ENCODE results near the gene HECTD4. TPM values are rescaled to one million over a fixed set of nuclear protein-coding genes. Genes with fewer than 3 reads are reported as not detected.

The HECTD4 gene
- total RNA-seq, 2 experiments from 2014 or later = 34.5 to 62.4 TPM

DNA sequence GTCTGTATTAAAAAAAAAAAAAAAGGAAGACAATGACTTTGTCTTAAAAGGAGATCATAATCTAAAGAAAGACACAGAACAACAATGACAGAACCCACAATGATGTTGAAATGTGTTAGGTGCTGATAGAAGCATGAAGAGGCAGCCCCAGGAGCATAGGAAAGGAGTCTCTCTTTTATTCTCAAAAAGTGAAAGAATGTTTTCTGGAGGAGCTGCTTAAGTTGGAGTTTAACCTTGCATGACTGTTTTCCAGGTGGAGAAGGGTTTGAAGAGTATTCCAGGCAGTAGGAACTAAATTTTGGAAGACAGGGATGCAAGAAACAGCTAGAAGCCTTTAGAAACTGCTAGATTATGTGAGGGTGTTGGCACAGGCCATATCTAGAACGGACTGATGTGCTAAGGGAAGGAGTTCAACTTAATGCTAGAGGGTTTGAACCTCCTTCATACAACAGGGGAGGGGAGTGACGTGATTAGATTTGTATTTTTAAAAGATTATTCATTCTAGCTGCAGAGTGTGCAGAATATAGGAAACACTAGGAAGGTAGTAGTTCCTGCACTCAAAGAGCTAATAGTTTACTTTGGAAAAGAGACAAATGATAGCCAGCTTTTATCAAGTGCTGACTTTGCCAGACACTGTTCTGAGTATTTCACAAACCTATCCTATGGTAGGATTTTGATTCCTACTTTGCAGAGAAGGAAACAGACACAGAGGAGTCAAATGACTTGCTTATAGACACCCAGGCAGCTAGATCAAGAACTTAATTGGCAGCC, 31.8 kb upstream of the HECTD4 start:
- no peaks in the 10 kb centered on the region for H3K9me3 ChIP-seq (ENCODE audit: low read length)
- DNase-seq (ENCODE audit: low spot score) = no peak
- intact Hi-C loops (cut with micrococcal nuclease; ENCODE audit: unreplicated experiment) = no loop called here
- H3K27ac ChIP-seq (ENCODE audit: low read depth, low read length, poor library complexity, severe bottlenecking) = no peak overlapping the region
- H3K4me1 ChIP-seq (ENCODE audit: insufficient read depth, low read length, poor library complexity, severe bottlenecking) = peaks cover 4% of the 10 kb centered on the region
- no peak overlapping the region for H2AFZ ChIP-seq (ENCODE audit: low read length)
- H4K20me1 ChIP-seq (ENCODE audit: insufficient read depth, low read length) = no peaks in the 10 kb centered on the region
- peaks cover 12% of the 10 kb centered on the region for H3K79me2 ChIP-seq (ENCODE audit: insufficient read depth, low read depth, low read length)
- TF ChIP-seq, protein P1, sequence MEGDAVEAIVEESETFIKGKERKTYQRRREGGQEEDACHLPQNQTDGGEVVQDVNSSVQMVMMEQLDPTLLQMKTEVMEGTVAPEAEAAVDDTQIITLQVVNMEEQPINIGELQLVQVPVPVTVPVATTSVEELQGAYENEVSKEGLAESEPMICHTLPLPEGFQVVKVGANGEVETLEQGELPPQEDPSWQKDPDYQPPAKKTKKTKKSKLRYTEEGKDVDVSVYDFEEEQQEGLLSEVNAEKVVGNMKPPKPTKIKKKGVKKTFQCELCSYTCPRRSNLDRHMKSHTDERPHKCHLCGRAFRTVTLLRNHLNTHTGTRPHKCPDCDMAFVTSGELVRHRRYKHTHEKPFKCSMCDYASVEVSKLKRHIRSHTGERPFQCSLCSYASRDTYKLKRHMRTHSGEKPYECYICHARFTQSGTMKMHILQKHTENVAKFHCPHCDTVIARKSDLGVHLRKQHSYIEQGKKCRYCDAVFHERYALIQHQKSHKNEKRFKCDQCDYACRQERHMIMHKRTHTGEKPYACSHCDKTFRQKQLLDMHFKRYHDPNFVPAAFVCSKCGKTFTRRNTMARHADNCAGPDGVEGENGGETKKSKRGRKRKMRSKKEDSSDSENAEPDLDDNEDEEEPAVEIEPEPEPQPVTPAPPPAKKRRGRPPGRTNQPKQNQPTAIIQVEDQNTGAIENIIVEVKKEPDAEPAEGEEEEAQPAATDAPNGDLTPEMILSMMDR (conservative IDR thresholded peaks at IDR 0.05; ENCODE audit: low read length) = no peak
- TF ChIP-seq EZH2phosphoT487 (IDR thresholded peaks at IDR 0.05; ENCODE audit: borderline replicate concordance, low read depth, low read length) = no peak
- no peak overlapping the region for H3K4me2 ChIP-seq (ENCODE audit: low read length)
- no peak overlapping the region for H3K4me3 ChIP-seq (ENCODE audit: low read depth, low read length, poor library complexity, severe bottlenecking)
- ChIA-PET CTCF (ENCODE audit: unreplicated experiment) (no interaction called here), POLR2A (interaction anchor here (0.5 to 1.3 kb wide), 5 partner anchors 15 to 1254 kb away, joined by 3 to 4 read pairs (median 3); no protein-coding TSS in a partner anchor)
- H3K9me2 ChIP-seq (ENCODE audit: insufficient read depth, low read length) = no peaks in the 10 kb centered on the region
- BruUV-seq (replicated peaks) = no TSS peak
- H3K36me3 ChIP-seq (ENCODE audit: insufficient read depth, low read length) = peaks cover 2% of the 10 kb centered on the region; the same call in 1 of the 2 replicates

DNA sequence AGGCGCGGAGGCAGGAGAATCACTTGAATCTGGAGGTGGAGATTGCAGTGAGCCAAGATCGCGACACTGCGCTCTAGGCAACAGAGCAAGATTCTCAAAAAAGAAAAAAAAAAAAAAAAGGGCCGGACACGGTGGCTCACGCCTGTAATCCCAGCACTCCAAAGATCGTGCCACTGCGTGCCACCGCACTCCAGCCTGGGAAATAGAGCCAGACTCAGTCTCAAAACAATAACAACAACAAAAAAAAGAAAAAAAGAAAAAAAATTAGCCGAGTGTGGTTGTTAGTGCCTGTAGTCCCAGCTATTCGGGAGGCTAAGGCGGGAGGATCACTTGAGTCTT, 27.6 kb upstream of the HECTD4 start:
- peaks cover 33% of the 10 kb centered on the region for H3K4me1 ChIP-seq (ENCODE audit: insufficient read depth, low read length, poor library complexity, severe bottlenecking)
- no peak overlapping the region; the same call in 1 of the 2 replicates for H2AFZ ChIP-seq (ENCODE audit: low read length)
- ChIA-PET POLR2A (interaction anchor here (0.7 kb wide), 1 partner anchor 255 kb away, joined by 3 read pairs; no protein-coding TSS in a partner anchor), CTCF (ENCODE audit: unreplicated experiment) (no interaction called here)
- H3K9me2 ChIP-seq (ENCODE audit: insufficient read depth, low read length) = no peaks in the 10 kb centered on the region
- intact Hi-C loops (cut with micrococcal nuclease; ENCODE audit: unreplicated experiment) = loop anchor here (1.0 to 2.0 kb wide), 2 partner anchors 8 to 395 kb away; partner anchors contain the start of gene PTPN11
- TF ChIP-seq, protein P1 (conservative IDR thresholded peaks at IDR 0.05; ENCODE audit: low read length) = no peak
- no peak for TF ChIP-seq EZH2phosphoT487 (IDR thresholded peaks at IDR 0.05; ENCODE audit: borderline replicate concordance, low read depth, low read length)
- no peak overlapping the region for H3K4me2 ChIP-seq (ENCODE audit: low read length)
- H3K9me3 ChIP-seq (ENCODE audit: low read length) = no peaks in the 10 kb centered on the region
- no peak overlapping the region for H3K4me3 ChIP-seq (ENCODE audit: low read depth, low read length, poor library complexity, severe bottlenecking)
- H3K79me2 ChIP-seq (ENCODE audit: insufficient read depth, low read depth, low read length) = peaks cover 41% of the 10 kb centered on the region
- H4K20me1 ChIP-seq (ENCODE audit: insufficient read depth, low read length) = peaks cover 21% of the 10 kb centered on the region
- BruUV-seq (replicated peaks) = no TSS peak
- H3K36me3 ChIP-seq (ENCODE audit: insufficient read depth, low read length) = peaks cover 44% of the 10 kb centered on the region
- no peak for DNase-seq (ENCODE audit: low spot score)
- H3K27ac ChIP-seq (ENCODE audit: low read depth, low read length, poor library complexity, severe bottlenecking) = no peak overlapping the region
